GM21367 (cell line): ENCODE data around the gene SNUPN.
"Not testable (repeated sequence)": the region's sequence is repeated elsewhere in the genome, so short reads cannot be mapped to it uniquely, and the experiment has no call there.

Source experiments
- ATAC-seq: cut with Tn5 transposase; IDR thresholded peaks from one replicate; pipeline ENCODE4 v1.9.1; 2021; ENCODE audit not compliant: unreplicated experiment

The SNUPN gene

DNA sequence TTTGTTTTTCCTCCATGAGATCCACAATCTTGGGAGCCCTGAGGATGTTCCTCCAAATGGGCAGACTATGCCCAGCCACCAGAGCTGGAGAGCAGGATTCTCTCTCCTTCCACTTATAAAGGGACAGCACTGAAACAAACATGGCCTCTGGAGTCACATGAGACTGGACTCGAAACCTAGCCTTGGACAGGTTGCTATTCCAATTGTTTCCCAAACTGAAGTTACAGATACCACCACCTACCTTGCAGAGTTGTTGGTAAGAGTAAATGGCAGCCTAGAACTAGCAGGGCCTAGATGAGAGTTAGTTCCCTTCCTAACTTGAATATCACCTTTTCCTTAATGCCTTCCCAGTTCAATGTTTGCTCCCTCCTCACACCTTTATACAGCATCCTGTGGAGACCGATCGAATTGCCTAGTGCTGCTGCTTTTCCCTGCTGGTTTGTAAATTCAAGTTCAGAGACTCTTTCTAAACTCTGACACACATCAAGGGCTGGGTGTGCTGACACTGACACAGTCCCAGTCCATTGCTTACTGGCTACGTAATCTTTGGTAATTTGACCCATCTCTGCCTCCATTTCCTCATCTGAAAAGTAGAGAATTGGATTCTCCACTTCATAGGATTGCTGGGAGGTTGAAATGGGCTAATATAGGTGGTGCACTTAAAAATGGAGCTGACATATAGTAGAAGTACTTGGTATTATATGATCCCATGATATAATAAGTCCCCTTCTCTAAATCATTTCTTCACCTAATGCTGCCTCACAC lies 11.9 kb upstream of the SNUPN start:
- ATAC-seq, result no peak

DNA sequence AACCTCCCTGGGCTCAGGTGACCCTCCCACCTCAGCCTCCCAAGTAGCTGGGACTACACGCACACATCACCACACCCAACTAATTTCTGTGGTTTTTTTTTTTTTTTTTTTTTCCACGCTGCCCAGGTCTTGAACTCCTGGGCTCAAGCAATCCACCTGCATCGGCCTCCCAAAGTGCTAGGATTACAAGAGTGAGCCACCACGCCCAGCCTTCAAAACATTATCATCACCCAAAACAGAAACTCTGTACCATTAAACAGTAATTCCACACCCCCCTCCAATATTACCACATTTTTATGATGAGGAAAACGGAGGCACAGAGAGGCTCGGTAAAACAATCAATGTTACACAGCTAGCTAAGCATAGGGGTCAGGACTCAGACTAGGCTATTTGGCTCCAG lies 10.5 kb upstream of the SNUPN start:
- ATAC-seq, result no peak

DNA sequence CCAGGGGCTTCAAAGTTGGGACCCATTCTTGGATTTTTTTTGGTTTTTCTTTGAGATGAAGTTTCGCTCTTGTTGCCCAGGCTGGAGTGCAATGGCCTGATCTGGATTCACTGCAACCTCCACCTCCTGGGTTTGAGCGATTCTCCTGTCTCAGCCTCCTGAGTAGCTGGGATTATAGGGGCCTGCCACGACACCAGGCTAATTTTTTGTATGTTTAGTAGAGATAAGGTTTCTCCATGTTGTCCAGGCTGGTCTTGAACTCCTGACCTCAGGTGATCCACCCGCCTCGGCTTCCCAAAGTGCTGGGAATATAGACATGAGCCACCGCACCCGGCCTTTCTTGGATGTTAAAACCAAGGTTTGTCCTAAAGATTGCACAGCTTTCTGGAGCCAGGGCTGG lies 8.4 kb upstream of the SNUPN start:
- not testable (repeated sequence) for ATAC-seq

DNA sequence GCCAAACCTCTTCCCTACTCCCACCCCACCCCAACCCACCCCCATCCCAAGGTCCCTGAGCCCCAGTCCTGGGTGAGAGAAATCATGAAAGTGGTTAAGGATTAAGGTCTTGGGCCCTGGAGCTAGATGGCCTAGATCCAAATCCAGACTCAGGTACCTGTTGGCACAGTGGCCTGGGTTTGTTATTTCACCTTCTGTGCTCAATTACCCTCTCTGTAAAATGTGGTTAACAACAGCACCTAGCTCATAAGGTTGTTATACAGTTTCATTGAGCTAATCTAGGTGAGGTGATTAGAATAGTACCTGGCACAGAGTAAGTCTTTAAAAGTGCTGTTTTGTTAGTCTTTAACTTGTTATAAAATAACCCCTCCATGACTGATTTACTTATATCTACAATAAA lies 6.4 kb upstream of the SNUPN start:
- no peak for ATAC-seq

DNA sequence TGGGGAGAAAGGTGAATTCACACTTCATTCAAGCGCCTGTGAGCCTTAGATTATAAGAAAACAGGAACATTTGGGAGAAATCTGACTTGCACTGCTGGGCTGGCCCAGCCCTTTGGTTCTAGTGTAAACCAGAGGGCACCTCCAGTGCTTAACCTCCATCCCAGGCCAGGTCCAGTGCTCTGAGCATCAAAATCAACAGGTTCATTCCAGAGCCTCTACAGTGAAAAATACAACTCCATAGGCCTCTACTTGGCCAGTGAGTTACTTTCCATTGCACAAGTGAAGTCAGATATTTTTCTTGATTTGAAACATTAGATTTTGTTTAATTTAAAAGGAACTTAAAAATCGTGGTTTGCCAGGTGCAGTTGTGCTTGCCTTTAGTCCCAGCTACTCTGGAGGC lies 3.0 kb downstream of the SNUPN start:
- no peak for ATAC-seq

DNA sequence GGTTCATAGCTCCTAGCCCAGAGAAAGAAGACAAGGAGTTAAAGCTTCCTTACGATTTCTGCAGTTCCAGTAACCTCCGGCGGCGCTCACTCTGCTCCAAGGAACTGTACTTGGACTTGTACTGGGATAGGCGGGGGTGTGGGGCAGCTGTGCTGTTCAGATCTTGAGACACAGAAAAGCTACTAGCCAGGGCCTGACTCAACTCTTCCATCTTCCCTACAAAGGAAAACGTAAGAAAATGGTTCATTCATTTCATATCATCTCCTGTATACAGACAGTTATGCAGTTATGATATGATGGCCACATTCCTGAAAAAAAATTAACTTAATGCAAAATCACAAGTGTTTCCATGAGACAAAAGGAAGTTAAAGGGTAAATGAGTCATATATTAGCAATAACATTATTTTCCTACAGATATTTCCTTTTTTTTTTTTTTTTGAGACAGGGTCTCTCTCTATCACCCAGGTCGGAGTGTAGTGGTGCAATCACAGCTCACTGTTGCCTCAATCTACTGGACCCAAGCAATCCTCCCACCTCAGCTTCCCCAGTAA lies 4.6 kb downstream of the SNUPN start:
- ATAC-seq, result no peak

DNA sequence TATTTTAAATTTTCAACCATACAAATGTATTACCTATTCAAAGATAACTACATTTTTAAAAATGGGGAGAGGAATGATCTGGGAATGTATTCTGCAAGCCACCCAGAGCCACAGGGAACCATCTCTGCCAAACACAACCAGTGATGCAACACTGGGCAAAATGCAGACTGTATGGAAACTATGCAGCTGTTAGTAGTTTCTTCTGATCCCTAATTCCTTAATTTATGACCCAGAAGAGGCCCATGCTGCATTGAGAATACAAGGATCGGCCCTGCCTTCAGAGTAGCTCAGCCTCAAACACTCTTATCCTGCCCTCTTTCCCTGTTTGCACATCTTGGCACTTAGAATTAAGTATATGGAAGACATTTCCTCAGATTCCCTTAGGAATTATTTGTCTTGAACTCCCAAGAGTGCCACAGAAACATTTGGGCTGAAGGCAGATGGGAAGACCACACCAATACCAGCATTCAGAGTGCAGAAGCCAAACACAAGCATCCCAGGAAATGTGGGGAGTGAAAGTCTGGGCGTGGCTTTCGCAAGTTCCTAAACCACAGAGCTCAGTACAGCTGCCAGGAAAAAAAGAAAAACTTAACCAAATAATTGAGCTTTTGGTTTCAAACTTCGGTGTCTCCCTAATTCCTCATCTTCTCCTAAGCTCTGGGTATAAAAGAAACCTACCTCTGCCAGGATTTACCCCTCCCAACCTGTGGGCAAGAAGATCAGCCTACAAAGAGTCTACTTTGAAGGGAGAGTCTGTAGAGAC lies 5.3 kb downstream of the SNUPN start:
- ATAC-seq, result no peak

DNA sequence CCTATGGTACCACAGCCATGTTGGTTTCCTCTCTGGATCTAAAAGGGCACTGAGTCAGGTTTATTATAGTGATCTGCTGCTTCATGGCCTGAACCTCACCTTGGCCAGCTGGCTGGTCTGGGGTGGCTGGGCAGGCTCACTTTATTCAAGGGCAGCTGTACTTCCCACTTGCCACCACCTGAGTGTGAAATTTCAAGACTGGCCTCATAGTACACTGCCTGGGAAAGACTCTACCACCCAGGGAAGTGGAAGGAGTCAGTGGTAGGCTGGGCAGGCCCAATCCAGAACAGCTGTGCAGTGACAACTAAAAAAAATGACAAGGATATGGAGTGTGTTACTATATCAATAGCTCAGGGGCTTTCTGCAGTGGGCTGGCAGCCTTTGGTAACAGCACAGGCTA lies 8.8 kb downstream of the SNUPN start:
- ATAC-seq, result no peak

DNA sequence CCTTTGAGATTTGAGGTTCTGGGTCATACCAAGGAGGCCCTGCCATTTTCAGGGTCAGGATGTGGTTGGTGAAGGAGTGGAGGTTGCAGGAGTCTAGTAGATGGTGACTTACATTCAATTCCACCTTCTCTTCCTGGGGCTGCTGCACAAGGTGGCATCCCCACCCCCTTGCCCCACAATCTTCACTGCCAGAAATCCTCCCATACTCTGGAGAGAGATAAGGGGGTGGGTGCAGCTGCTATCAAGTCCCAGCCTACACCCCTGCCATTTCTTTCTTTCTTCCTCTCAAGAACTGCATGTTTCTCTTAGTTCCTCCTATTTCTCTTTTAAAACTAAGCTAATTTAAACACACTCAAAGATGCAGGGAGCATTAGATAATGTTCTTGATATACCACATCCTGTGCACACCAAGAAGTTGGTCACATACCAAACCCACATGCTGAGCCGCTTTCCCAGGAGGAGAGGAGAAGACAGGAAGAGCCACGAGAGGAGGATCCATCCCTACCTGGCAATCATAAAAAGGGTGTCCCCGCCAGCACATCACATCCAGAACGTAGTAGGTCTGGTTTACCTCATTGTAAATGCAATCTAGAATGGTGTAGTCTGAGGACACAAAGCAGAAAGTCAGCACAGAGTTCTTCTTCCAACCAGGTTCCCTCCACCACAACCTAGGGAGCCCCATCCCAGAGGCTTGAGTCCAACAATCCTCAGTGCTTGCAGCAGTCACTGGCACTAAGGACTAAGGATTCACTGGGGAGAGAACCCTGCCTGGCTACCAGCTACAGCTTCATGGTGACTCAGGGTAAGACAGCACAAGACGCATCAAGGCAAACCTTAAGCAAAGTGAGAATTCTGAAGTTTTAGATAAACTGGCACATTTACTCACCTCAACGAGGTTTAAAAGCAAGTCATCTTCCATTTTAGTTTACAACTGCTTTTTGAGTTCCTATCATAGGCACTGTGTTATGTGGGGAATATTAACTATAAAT lies 18.5 kb downstream of the SNUPN start:
- no peak for ATAC-seq

DNA sequence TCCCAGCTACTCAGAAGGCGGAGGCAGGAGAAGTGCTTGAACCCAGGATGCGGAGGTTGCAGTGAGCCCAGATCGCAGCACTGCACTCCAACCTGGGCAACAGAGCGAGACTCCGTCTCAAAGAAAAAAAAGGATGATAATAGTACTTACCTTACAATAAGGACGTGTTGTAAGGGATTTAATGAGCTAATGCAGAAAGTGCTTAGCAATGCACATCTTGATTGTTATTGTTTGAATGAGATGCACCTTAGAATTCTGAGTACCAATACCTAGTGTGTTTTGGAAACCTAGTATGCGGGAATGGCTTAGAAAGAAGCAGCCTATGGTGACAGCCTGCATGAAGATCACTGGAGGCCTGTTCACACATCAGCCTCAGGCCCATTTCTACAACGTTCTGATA lies 19.5 kb downstream of the SNUPN start:
- ATAC-seq, result no peak

DNA sequence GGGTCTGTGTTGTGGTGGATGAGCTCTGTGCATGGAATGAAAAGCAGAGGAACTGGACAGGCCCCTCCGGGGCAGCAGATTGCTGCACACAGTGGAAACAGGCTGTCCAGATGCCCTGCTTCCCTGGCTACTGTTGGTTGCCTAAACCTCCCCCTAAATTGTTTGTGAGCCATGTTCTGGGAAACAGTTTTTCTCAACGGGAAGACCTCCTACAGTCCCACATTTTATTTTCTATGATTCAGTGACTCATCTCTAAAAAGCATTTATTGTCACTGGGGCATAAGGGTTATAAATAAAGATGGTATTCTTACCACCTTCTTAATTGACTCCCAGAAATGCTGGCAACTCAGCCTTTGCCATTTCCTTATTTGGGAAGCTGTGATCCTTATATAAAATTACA lies 26.1 kb downstream of the SNUPN start:
- ATAC-seq, result no peak

DNA sequence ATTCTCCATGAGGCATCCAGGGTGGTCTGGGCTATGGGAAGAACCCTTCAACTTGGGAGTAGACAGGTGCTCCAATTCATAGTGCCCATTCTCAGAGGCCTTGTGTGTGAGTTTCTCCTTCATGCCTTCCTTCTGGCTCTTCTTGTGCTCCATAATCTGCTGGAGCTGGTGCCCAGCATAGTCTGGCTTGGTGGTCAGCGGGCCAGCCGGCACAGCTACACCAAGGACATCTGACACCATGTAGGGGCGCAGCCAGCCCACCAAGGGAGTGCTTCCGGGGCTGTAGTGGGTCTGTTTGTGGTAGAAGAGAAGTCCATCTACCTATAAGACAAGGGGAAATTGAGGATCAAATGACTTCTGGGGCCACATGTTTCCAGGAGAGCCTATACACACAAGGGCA lies 27.2 kb downstream of the SNUPN start:
- no peak for ATAC-seq

DNA sequence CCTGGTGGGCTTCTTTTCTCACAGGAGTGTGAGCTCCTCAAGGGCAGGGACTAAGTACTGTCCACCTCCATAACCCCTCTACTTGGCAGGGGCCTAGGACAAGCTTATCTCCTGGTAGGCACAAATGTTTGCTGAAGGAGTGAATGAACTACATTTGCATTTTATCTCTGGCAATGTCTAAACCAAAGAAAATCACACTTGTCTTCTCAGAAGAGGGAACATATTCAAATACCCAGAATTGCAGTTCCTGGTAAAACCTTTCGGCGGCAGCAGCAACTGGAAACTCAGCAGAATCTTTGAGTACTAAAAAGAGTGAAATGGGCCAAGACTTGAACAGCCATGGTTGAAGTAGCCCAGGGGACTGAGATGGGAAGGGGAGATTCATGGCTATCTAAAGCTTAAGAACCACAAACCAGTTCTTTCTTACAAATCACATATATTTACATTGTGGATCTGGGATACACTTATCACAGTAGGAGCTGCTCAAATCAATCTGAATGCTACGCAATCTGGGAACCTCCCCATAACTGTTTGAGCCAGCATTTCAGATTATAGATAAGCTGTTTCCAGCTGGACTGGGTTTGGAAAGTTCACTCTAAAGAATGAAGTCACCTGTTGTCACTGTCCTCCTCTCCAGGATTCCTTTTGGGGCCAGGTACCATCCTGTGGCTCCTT lies 27.7 kb downstream of the SNUPN start:
- no peak for ATAC-seq

DNA sequence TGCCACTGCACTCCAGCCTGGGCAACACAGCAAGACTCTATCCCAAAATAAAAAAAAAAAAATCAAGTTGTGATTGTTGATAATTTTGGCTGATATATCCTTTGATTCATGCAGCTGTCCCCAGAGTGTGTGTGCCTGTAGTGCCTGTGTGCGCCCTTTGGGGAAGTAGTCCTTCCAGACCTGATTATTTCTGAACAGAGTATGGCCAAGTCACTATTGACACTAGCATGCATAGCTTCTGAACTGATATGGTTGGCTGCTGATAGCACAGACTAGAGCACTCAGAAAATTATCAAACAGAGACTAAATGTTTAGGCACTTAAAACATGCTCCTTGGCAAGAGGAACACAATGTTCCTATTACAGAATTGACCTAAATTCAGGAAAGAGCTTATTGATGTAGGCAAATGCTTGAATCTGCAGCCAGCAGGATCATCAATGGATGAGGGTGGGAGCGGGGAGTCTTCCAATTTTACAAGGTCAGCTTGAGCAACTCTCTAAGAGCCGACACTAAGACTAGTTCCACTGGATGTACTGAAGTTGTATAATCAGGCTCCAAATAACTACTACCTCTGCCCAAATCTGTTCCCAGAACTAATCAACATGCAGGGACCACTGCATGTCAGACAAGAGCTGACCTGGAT lies 28.7 kb downstream of the SNUPN start:
- no peak for ATAC-seq

DNA sequence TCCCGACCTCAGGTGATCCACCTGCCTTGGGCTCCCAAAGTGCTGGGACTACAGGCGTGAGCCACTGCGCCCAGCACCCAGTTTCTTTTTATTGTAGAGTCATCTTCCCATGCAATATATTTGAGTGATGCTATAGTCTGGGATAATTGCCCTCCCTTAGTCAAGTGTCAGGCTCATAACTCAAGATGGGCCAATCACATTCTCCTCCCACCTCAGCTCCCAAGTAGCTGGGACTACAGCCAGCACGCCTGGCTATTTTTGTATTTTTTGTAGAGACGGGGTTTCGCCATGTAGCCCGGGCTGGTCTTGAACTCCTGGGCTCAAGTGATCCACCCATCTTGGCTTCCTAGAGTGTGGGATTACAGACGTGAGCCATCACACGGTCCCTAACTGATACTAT lies 31.2 kb downstream of the SNUPN start:
- no peak for ATAC-seq

DNA sequence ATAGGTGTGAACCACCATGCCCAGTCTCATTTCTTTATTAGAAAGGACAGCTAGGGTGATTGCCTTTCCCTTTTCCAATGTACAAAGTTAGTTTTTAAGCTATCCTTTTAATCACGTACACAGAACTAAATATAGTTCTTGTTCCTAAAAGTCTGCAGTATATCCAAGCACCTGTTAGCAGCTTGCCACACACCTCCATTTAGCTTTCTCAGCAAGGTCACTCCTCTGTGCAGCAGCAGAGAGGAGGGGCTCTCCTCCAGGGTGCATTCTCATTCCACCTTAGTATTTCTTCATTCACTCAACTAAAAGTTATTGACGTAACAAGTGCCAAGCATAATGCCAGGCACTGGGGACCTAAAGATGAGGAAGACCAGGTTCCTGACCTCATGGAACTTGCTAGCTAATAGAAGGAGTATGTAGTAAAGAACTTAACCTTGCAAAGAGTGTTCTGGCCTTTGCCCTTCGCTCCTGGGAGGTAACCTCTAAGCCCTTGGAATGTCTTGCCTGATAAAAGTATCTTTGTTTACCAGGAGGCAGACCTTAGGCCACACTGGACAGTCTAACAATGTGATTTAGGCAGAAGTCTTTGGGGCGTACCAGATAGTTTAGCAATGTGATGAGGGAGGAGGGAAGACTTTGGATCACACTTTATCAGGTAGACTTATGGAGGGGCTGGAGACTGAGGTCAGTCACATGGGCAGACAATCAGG lies 33.7 kb downstream of the SNUPN start:
- ATAC-seq, result no peak

DNA sequence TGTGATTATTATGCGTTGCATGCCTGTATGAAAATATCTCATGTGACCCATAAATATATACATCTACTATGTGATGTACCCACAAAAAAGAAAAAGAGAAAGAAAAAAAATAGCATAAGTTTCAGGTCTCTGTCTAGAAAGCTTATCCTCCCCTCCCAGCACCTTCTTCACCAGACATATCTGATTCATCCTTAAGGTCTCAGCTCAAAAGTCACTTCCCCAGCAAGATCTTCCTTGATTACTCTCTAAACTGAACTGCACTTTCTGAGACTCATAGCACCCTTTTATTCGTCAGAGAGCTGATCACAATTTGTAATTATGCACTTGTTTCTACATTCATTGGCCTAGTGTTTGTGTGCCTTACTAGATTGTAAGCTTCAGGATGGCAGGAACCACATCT lies 35.3 kb downstream of the SNUPN start:
- no peak for ATAC-seq

DNA sequence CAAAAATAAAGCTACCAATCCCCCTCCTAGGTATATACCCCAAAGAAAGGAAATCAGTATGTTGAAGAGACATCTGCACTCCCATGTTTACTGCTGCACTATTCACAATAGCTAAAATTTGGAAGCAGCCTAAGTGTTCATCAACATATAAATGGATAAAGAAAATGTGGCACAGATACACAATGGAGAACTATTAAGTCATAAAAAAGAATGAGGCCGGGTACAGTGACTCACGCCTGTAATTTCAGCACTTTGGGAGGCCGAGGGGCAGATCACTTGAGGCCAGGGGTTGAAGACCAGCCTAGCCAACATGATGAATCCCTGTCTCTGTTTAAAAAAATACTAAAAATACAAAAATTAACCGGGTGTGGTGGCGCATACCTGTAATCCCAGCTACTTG lies 36.5 kb downstream of the SNUPN start:
- ATAC-seq, result no peak

DNA sequence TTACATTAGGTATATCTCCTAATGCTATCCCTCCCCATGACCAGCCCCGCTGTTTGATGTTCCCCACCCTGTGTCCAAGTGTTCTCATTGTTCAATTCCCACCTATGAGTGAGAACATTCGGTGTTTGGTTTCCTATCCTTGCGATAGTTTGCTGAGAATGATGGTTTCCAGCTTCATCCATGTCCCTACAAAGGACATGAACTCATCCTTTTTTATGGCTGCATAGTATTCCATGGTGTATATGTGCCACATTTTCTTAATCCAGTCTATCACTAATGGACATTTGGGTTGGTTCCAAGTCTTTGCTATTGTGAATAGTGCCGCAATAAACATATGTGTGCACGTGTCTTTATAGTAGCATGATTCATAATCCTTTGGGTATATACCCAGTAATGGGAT lies 39.1 kb downstream of the SNUPN start:
- not testable (repeated sequence) for ATAC-seq
